Testis (tissue), 2 donors: ENCODE data around the gene ITGAE.

Source experiments
- CTCF ChIP-seq, 3 experiments: fragments of 450-650 bp in 2 of 3; fragments of 200-600 bp in 1 of 3; sonication (generic) in 1 of 3; IDR thresholded peaks; one replicate each; pipeline ENCODE4 v1.5.1; 2016 to 2019; ENCODE audit warnings: antibody characterized with exemption in 3 of 3, mild to moderate bottlenecking in 2 of 3, moderate library complexity in 1 of 3
- POLR2A ChIP-seq: fragments of 450-650 bp; IDR thresholded peaks from one replicate; pipeline ENCODE4 v1.6.1; 2017; ENCODE audit warnings: antibody characterized with exemption, mild to moderate bottlenecking, moderate library complexity

DNA sequence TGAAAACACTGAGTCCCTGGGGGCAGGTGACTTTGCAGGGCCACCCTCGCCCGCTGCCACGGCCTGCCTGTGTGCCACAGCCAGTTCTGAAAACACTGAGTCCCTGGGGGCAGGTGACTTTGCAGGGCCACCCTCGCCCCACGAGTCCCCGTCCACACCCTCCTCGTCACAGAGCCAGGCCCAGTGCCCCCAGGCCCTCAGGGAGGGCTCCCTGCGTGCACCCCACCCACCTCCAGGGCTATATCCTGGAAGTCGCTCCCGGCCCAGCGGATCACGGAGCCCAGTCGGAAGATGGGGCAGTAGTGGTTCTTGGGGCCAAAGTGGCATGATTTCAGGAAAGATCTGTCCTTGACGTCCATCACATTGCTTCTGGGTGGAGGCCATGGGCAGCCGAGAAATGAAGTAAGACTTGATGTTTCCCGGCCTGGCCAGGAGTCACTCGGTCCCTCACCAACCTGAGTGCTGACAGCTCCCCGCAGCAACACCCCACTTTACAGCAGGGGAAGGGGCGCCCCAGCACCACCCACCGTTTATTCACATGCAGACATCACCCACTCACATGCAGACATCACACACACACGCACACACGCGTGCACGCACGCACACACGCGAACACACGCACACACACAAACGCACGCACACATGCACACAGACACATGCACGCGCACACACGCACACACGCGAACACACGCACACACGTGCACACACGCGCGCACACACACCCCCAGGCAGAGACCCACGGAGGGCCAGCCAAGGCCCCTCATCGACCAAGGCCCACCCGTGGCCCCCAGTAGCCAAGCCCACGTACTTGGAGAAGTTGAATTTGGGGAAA lies 111.5 kb downstream of the ITGAE start:
- TF ChIP-seq CTCF (IDR thresholded peaks at IDR 0.05) = no peak
- no peak for TF ChIP-seq POLR2A
